ENCODE measurements around the gene TCEANC. TPM values are rescaled to one million over a fixed set of nuclear protein-coding genes. Genes with fewer than 3 reads are reported as not detected.

The TCEANC gene
- total RNA-seq, 1 donor = 6.2 TPM

DNA sequence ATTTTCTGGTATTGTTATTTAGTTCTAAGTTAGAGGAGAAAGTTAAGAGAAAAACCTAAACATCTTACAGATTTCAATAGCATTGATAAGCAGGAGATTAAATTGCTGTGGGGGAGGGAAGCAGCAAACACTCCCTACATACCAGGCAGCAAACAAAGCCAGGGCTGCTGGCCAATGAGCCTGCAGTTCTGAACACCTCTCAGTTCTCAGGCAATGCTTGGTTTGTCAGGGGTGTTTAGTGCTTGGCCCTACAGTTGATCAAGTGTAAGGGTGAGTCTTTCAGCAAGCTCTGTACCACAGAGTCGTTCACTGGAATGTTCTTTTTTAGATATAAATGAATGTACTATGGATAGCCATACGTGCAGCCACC lies 45.0 kb upstream of the TCEANC start:
- Histone ChIP-seq H3K9me3 (ENCODE audit: low read depth, low read length) (no peaks in the 10 kb centered on the region), H3K27ac (ENCODE audit: low read depth, low read length) (no peak overlapping the region), H3K4me2 (ENCODE audit: insufficient read depth, low read length) (no peak overlapping the region), H3K4me3 (ENCODE audit: insufficient read depth, low read length) (no peak overlapping the region), H2AFZ (ENCODE audit: low read length) (no peak overlapping the region), H3K4me1 (ENCODE audit: insufficient read depth, low read length) (no peaks in the 10 kb centered on the region), H3K36me3 (ENCODE audit: insufficient read depth, low read length) (no peaks in the 10 kb centered on the region), H3K79me2 (ENCODE audit: insufficient read depth, low read length) (no peaks in the 10 kb centered on the region), H3K27me3 (ENCODE audit: insufficient read depth, low read length) (peaks cover 20% of the 10 kb centered on the region), H4K20me1 (ENCODE audit: insufficient read depth, low read length) (no peaks in the 10 kb centered on the region)
- DNase-seq (ENCODE audit: insufficient read length, low spot score, missing footprints) = no peak
- TF ChIP-seq, protein P1, sequence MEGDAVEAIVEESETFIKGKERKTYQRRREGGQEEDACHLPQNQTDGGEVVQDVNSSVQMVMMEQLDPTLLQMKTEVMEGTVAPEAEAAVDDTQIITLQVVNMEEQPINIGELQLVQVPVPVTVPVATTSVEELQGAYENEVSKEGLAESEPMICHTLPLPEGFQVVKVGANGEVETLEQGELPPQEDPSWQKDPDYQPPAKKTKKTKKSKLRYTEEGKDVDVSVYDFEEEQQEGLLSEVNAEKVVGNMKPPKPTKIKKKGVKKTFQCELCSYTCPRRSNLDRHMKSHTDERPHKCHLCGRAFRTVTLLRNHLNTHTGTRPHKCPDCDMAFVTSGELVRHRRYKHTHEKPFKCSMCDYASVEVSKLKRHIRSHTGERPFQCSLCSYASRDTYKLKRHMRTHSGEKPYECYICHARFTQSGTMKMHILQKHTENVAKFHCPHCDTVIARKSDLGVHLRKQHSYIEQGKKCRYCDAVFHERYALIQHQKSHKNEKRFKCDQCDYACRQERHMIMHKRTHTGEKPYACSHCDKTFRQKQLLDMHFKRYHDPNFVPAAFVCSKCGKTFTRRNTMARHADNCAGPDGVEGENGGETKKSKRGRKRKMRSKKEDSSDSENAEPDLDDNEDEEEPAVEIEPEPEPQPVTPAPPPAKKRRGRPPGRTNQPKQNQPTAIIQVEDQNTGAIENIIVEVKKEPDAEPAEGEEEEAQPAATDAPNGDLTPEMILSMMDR (IDR thresholded peaks at IDR 0.05; ENCODE audit: extremely low read depth, low read depth, low read length) = no peak

DNA sequence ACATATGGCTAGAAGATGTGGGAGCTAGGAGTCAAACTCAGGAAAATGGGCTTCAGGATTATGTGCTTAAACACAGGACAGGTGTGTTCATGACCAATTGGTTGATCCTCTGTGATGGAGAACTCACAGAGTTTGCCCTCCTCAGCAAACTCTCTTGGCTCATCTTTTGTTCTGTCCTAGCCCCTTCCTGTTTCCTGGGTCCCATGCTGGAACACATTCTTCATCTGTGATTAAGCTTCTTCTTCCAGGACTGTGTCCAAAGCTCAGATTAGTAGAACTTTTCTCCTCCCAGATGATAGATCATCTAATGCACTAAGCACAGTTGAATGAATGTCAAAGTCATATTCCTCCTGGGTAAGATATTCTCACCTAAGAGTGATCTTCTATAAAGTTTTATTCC lies 38.8 kb upstream of the TCEANC start:
- no peaks in the 10 kb centered on the region for H3K36me3 ChIP-seq (ENCODE audit: insufficient read depth, low read length)
- DNase-seq (ENCODE audit: insufficient read length, low spot score, missing footprints) = no peak
- H3K4me3 ChIP-seq (ENCODE audit: insufficient read depth, low read length) = no peak overlapping the region
- TF ChIP-seq, protein P1 (IDR thresholded peaks at IDR 0.05; ENCODE audit: extremely low read depth, low read depth, low read length) = no peak
- H4K20me1 ChIP-seq (ENCODE audit: insufficient read depth, low read length) = no peaks in the 10 kb centered on the region
- no peaks in the 10 kb centered on the region for H3K79me2 ChIP-seq (ENCODE audit: insufficient read depth, low read length)
- H3K9me3 ChIP-seq (ENCODE audit: low read depth, low read length) = no peaks in the 10 kb centered on the region
- no peaks in the 10 kb centered on the region for H3K4me1 ChIP-seq (ENCODE audit: insufficient read depth, low read length)
- no peak overlapping the region for H3K27ac ChIP-seq (ENCODE audit: low read depth, low read length)
- H3K27me3 ChIP-seq (ENCODE audit: insufficient read depth, low read length) = peaks cover 8% of the 10 kb centered on the region
- H3K4me2 ChIP-seq (ENCODE audit: insufficient read depth, low read length) = no peak overlapping the region
- no peak overlapping the region for H2AFZ ChIP-seq (ENCODE audit: low read length)

DNA sequence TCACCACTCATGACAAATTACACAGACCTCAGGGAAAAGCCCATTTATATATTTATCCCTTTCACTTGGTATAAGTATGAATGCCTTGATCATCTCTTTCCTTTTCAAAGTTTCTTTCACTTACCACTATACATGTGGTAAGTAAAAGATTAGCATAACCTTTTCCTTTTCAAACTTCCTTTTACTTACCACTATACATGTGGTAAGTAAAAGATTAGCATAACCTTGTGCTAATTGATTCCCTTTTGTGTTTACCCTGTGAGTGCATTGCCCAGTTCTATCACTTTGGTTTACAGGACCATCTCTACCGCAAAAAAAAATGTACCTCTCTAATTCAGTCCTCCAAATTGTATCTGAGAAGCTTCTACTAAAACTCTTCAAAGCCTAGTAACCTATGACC lies 32.7 kb upstream of the TCEANC start:
- Histone ChIP-seq H3K27ac (ENCODE audit: low read depth, low read length) (no peak overlapping the region), H3K36me3 (ENCODE audit: insufficient read depth, low read length) (no peaks in the 10 kb centered on the region), H3K4me2 (ENCODE audit: insufficient read depth, low read length) (no peak overlapping the region), H3K4me1 (ENCODE audit: insufficient read depth, low read length) (no peaks in the 10 kb centered on the region), H2AFZ (ENCODE audit: low read length) (no peak overlapping the region), H3K9me3 (ENCODE audit: low read depth, low read length) (peaks cover 2% of the 10 kb centered on the region), H4K20me1 (ENCODE audit: insufficient read depth, low read length) (no peaks in the 10 kb centered on the region), H3K27me3 (ENCODE audit: insufficient read depth, low read length) (peaks cover 17% of the 10 kb centered on the region), H3K4me3 (ENCODE audit: insufficient read depth, low read length) (no peak overlapping the region), H3K79me2 (ENCODE audit: insufficient read depth, low read length) (no peaks in the 10 kb centered on the region)
- TF ChIP-seq, protein P1 (IDR thresholded peaks at IDR 0.05; ENCODE audit: extremely low read depth, low read depth, low read length) = no peak
- DNase-seq (ENCODE audit: insufficient read length, low spot score, missing footprints) = no peak

DNA sequence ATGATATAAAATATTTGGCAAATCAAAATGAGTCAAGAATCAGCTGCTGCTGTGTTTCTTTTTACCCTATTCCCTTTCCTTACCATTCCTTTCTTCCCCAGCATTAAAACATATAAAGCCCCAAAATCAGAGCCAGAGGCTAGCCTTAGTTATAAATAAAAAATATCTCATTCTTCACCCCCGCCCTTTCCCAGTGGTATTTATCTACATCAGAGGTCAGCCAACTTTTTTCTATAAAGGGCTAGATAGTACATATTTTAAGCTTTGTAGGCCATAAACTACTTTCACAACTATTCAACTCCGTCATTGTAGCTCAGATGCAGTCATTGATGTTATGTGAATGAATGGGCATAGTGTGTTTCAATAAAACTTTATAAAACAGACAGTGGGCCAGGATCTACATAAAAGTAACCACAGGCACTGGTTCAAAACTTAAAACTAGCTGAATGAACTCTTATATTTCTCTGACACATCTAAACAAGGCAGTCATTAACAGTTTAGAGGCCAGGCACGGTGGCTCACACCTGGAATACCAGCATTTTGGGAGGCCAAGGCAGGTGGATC lies 30.5 kb upstream of the TCEANC start:
- no peak for DNase-seq (ENCODE audit: insufficient read length, low spot score, missing footprints)
- H3K4me3 ChIP-seq (ENCODE audit: insufficient read depth, low read length) = no peak overlapping the region
- H3K79me2 ChIP-seq (ENCODE audit: insufficient read depth, low read length) = no peaks in the 10 kb centered on the region
- H4K20me1 ChIP-seq (ENCODE audit: insufficient read depth, low read length) = no peaks in the 10 kb centered on the region
- no peaks in the 10 kb centered on the region for H3K36me3 ChIP-seq (ENCODE audit: insufficient read depth, low read length)
- no peak overlapping the region for H3K27ac ChIP-seq (ENCODE audit: low read depth, low read length)
- peaks cover 2% of the 10 kb centered on the region for H3K9me3 ChIP-seq (ENCODE audit: low read depth, low read length)
- TF ChIP-seq, protein P1 (IDR thresholded peaks at IDR 0.05; ENCODE audit: extremely low read depth, low read depth, low read length) = no peak
- no peaks in the 10 kb centered on the region for H3K4me1 ChIP-seq (ENCODE audit: insufficient read depth, low read length)
- no peak overlapping the region for H3K4me2 ChIP-seq (ENCODE audit: insufficient read depth, low read length)
- no peak overlapping the region for H2AFZ ChIP-seq (ENCODE audit: low read length)
- peaks cover 22% of the 10 kb centered on the region for H3K27me3 ChIP-seq (ENCODE audit: insufficient read depth, low read length)

Measured in osteoblast (primary cell).